ENCODE measurements around the gene KDM5A.

The KDM5A gene

DNA sequence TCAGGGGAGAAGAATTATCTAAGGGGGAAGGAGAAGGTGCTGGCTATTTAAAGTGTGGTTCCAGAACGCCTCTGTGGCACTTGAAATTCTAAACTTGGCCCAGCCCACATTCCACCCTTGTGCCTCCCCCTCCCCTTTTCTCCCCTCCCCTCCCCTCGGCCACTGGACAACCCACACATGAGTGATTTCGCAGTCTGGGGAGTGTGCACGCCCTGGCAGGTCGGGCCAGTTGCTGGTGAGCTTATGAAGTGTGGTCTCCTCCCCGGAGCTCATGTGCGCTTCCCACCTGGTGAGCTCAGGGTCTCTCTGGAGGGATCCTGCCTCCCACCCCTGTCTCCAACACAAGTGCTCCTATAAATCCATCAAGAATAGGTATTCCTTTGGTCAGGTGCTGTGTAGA lies 126.3 kb downstream of the KDM5A start, which contains the start of gene SLC6A13:
TSS of gene SLC6A13 (minus strand) at position 20 of the 400 bp plus-strand sequence. CDS start 2,784 bp downstream, outside the sequence.
- Histone ChIP-seq H3K4me1 (ENCODE audit: insufficient read depth, insufficient read length) (peaks cover 3% of the 10 kb centered on the region), H3K9me3 (ENCODE audit: insufficient read depth, low read length) (no peaks in the 10 kb centered on the region), H3K36me3 (ENCODE audit: insufficient read depth, insufficient read length, low read length) (no peaks in the 10 kb centered on the region), H3K9ac (ENCODE audit: insufficient read length, low read depth) (no peak within 1 kb of the TSS), H3K27me3 (ENCODE audit: insufficient read depth, insufficient read length) (no peaks in the 10 kb centered on the region), H3K4me3 (ENCODE audit: insufficient read length, low read depth) (no peak within 1 kb of the TSS)
- no peak for DNase-seq (ENCODE audit: low read depth, low spot score)
- TF ChIP-seq ZNF274 (IDR thresholded peaks at IDR 0.05; ENCODE audit: low read depth, low read length), result no peak
- TF ChIP-seq SUZ12 (IDR thresholded peaks at IDR 0.05; ENCODE audit: extremely low read depth, insufficient read depth, insufficient read length), result no peak
- TF ChIP-seq YY1 (IDR thresholded peaks at IDR 0.05; ENCODE audit: insufficient read depth, insufficient read length), result no peak

DNA sequence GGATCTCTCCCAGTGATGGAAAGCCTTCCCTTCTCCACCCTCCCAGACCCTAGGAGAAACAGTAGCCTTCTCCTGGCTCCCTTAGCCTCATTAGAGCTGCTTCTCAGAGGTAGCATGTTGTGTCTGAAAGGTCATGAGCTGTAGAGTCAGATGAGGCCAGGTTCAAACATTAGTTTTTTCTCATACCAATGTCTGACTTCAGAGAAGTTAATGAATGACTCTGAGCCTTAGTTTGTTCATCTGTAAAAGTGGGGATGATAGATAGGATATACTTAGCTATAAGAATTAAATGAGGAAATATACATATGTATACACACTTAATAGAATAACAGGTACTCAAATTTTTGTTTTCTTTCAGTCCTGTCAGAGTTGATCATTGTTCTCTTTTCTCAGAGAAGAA lies 127.0 kb downstream of the KDM5A start:
- Histone ChIP-seq H3K27me3 (ENCODE audit: insufficient read depth, insufficient read length) (no peaks in the 10 kb centered on the region), H3K4me3 (ENCODE audit: insufficient read length, low read depth) (no peak overlapping the region), H3K9ac (ENCODE audit: insufficient read length, low read depth) (no peak overlapping the region), H3K9me3 (ENCODE audit: insufficient read depth, low read length) (no peaks in the 10 kb centered on the region), H3K36me3 (ENCODE audit: insufficient read depth, insufficient read length, low read length) (no peaks in the 10 kb centered on the region), H3K4me1 (ENCODE audit: insufficient read depth, insufficient read length) (peaks cover 8% of the 10 kb centered on the region)
- TF ChIP-seq ZNF274 (IDR thresholded peaks at IDR 0.05; ENCODE audit: low read depth, low read length), result no peak
- TF ChIP-seq YY1 (IDR thresholded peaks at IDR 0.05; ENCODE audit: insufficient read depth, insufficient read length), result no peak
- no peak for TF ChIP-seq SUZ12 (IDR thresholded peaks at IDR 0.05; ENCODE audit: extremely low read depth, insufficient read depth, insufficient read length)
- no peak for DNase-seq (ENCODE audit: low read depth, low spot score)

DNA sequence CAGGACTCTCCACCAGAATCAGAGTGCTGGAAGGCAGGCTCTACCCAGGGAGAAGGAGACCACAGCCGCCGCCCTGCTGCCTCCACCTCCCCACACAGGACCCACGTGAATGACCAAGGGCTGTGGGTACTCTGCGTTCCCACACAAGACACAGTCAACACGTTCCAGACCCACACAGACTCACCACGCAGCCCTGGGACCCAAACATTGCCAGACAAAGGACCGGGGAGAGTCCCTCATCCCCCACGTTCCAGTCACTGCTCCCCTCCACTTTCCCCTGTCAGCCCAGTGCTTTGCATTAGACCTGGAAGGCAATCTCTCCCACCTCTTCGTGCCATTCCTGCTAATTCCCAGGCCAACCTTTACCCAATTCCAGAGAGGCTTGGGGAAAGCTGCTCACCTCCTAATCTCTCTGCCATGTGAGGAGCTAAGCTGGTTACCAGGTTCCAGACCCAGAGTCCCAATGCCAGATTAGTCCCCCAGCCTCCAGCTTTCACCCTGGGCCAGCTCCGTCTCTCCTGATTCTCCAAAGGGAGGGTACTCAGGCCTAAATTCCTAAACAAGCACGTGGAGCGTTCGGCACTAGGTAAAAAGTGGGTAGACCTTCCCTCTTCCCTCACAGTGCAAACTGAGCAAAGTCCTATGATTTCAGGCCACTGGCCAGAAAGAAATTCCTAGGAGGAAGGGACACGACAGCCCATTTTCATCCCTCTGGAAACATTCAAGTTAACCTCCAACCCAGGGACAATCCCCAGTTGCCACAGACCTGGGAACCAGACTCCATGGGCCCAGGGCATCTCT lies 131.4 kb downstream of the KDM5A start:
- TF ChIP-seq YY1 (IDR thresholded peaks at IDR 0.05; ENCODE audit: insufficient read depth, insufficient read length) (no peak), ZNF274 (IDR thresholded peaks at IDR 0.05; ENCODE audit: low read depth, low read length) (no peak), SUZ12 (IDR thresholded peaks at IDR 0.05; ENCODE audit: extremely low read depth, insufficient read depth, insufficient read length) (no peak)
- peaks cover 9% of the 10 kb centered on the region for H3K4me1 ChIP-seq (ENCODE audit: insufficient read depth, insufficient read length)
- H3K27me3 ChIP-seq (ENCODE audit: insufficient read depth, insufficient read length), result no peaks in the 10 kb centered on the region
- H3K9ac ChIP-seq (ENCODE audit: insufficient read length, low read depth), result no peak overlapping the region
- H3K36me3 ChIP-seq (ENCODE audit: insufficient read depth, insufficient read length, low read length), result no peaks in the 10 kb centered on the region
- no peak for DNase-seq (ENCODE audit: low read depth, low spot score)
- H3K9me3 ChIP-seq (ENCODE audit: insufficient read depth, low read length), result no peaks in the 10 kb centered on the region
- H3K4me3 ChIP-seq (ENCODE audit: insufficient read length, low read depth), result no peak overlapping the region

DNA sequence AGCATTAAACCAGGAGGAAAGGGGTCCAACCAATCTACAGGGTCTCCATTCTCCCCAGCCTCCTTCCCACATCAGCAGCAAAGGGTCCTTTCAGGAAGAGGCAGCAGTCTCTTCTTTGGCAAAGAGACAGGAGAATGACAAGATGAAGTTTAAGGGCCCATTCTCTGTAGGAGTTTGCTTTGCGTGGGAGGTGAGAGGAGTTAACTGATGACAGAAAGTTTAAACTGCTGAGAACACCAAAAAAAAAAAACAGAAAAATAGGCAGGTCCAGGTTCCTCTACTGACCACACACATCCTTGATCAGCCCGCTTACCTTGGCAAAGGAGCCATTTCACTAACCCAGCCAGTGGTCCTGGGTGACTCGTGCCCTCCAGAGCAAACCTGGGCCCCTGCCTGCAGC lies 132.2 kb downstream of the KDM5A start:
- Histone ChIP-seq H3K9me3 (ENCODE audit: insufficient read depth, low read length) (no peaks in the 10 kb centered on the region), H3K36me3 (ENCODE audit: insufficient read depth, insufficient read length, low read length) (no peaks in the 10 kb centered on the region), H3K4me3 (ENCODE audit: insufficient read length, low read depth) (no peak overlapping the region), H3K4me1 (ENCODE audit: insufficient read depth, insufficient read length) (peaks cover 9% of the 10 kb centered on the region), H3K27me3 (ENCODE audit: insufficient read depth, insufficient read length) (no peaks in the 10 kb centered on the region), H3K9ac (ENCODE audit: insufficient read length, low read depth) (no peak overlapping the region)
- no peak for DNase-seq (ENCODE audit: low read depth, low spot score)
- no peak for TF ChIP-seq YY1 (IDR thresholded peaks at IDR 0.05; ENCODE audit: insufficient read depth, insufficient read length)

DNA sequence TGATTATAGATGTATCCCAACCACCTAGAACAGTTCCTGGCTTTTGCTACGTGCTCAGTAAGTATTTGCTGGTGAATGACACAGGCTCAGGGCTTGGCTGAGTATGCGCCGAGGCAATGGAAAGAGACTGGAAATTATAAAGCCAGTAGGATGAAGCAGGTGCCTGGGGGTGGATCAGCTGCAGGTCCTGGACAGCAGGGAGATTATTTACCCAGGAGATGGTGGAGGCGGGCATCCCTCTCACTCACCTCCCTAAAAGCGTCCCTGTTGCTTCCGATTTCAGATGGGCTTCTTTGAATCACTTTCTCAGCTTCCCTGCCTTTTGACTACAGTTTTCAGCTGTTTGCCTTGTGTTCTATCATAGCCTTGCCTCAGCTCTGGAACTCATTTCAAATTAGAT lies 132.9 kb downstream of the KDM5A start:
- TF ChIP-seq SUZ12 (IDR thresholded peaks at IDR 0.05; ENCODE audit: extremely low read depth, insufficient read depth, insufficient read length) (no peak), ZNF274 (IDR thresholded peaks at IDR 0.05; ENCODE audit: low read depth, low read length) (no peak)
- no peak overlapping the region for H3K4me3 ChIP-seq (ENCODE audit: insufficient read length, low read depth)
- peaks cover 9% of the 10 kb centered on the region for H3K4me1 ChIP-seq (ENCODE audit: insufficient read depth, insufficient read length)
- H3K9ac ChIP-seq (ENCODE audit: insufficient read length, low read depth), result no peak overlapping the region
- H3K9me3 ChIP-seq (ENCODE audit: insufficient read depth, low read length), result no peaks in the 10 kb centered on the region
- no peak for DNase-seq (ENCODE audit: low read depth, low spot score)
- no peaks in the 10 kb centered on the region for H3K36me3 ChIP-seq (ENCODE audit: insufficient read depth, insufficient read length, low read length)
- H3K27me3 ChIP-seq (ENCODE audit: insufficient read depth, insufficient read length), result no peaks in the 10 kb centered on the region

- H3K27me3 ChIP-seq (ENCODE audit: insufficient read depth, insufficient read length), result no peaks in the 10 kb centered on the region
- no peak overlapping the region for H3K9ac ChIP-seq (ENCODE audit: insufficient read length, low read depth)
- no peak for DNase-seq (ENCODE audit: low read depth, low spot score)
- no peaks in the 10 kb centered on the region for H3K36me3 ChIP-seq (ENCODE audit: insufficient read depth, insufficient read length, low read length)
- H3K4me1 ChIP-seq (ENCODE audit: insufficient read depth, insufficient read length), result peaks cover 9% of the 10 kb centered on the region
- no peak for TF ChIP-seq ZNF274 (IDR thresholded peaks at IDR 0.05; ENCODE audit: low read depth, low read length)
- TF ChIP-seq SUZ12 (IDR thresholded peaks at IDR 0.05; ENCODE audit: extremely low read depth, insufficient read depth, insufficient read length), result no peak
- no peak for TF ChIP-seq YY1 (IDR thresholded peaks at IDR 0.05; ENCODE audit: insufficient read depth, insufficient read length)
- no peak overlapping the region for H3K4me3 ChIP-seq (ENCODE audit: insufficient read length, low read depth)
- no peaks in the 10 kb centered on the region for H3K9me3 ChIP-seq (ENCODE audit: insufficient read depth, low read length)
Observed at GRCh38 chr12:254912-255311, 134.2 kb downstream of the KDM5A start.

DNA sequence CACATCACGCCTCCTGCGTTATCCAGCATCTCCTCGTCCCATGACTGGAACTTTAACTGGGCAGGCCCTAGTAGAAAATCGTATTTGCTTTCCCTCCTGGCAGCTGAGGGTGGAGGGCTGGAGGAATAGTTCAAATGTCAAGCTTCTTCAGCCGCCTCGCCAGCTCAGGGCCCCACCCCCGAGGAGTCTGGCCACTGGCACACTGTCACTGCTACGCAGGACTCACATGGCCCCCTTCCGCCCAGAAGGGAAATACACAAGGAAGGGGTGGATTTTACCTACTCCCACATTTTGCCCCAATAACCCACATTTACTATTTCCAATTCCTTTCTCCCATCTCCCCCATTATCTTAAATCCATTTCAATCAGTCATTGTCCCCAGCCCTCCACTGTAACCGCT lies 135.1 kb downstream of the KDM5A start:
- Histone ChIP-seq H3K36me3 (ENCODE audit: insufficient read depth, insufficient read length, low read length) (no peaks in the 10 kb centered on the region), H3K27me3 (ENCODE audit: insufficient read depth, insufficient read length) (no peaks in the 10 kb centered on the region), H3K9ac (ENCODE audit: insufficient read length, low read depth) (no peak overlapping the region), H3K4me1 (ENCODE audit: insufficient read depth, insufficient read length) (peaks cover 9% of the 10 kb centered on the region), H3K4me3 (ENCODE audit: insufficient read length, low read depth) (no peak overlapping the region), H3K9me3 (ENCODE audit: insufficient read depth, low read length) (no peaks in the 10 kb centered on the region)
- no peak for DNase-seq (ENCODE audit: low read depth, low spot score)
- TF ChIP-seq YY1 (IDR thresholded peaks at IDR 0.05; ENCODE audit: insufficient read depth, insufficient read length), result no peak
- TF ChIP-seq ZNF274 (IDR thresholded peaks at IDR 0.05; ENCODE audit: low read depth, low read length), result no peak
- no peak for TF ChIP-seq SUZ12 (IDR thresholded peaks at IDR 0.05; ENCODE audit: extremely low read depth, insufficient read depth, insufficient read length)

Measured in NT2/D1 (cell line).